HG02840 (cell line): ENCODE results near the gene SART1.
"Not testable (repeated sequence)": the region's sequence is repeated elsewhere in the genome, so short reads cannot be mapped to it uniquely, and the experiment has no call there.

Experiments used
- ATAC-seq: cut with Tn5 transposase; IDR thresholded peaks from one replicate; pipeline ENCODE4 v1.9.1; 2021; ENCODE audit warnings: mild to moderate bottlenecking, moderate library complexity, moderate number of reproducible peaks; ENCODE audit not compliant: unreplicated experiment, low FRiP score

The SART1 gene

DNA sequence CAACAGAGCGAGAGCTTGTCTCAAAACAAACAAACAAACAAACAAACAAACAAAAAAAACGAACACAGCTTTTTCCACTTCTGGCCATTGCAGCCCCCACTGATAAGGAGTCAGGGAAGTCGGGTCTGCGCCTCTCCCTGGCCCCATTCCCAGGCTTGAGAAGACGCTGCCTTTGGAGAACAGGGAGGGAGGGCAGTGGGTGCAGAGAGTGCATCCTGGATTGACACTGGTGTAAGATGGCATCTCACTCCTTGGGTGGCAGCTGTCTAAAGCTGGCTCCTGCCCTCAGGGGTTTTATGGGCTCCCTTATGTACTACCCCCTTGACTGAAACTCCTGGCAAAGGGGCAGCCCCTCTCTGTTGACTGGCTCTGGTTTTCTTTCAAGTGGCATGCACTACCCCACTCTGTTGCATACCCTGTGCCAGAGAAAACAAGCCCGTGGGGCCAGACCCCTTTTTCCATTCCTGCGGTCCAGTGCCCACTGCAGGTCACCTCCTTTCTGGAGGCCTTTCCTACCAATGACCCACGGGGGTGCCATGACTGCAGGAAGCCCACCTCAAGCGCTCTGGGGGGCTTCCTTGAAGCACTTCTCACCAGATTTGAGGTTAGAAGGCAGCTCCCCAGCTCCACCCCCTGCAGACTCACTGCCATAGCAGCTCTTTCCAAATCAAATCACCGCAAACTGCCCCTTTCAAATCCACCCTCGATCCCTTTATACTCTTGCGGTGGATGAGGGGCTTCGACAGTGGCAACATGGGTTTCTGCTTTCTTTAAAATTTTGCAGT lies 29.6 kb upstream of the SART1 start:
- ATAC-seq, result no peak

DNA sequence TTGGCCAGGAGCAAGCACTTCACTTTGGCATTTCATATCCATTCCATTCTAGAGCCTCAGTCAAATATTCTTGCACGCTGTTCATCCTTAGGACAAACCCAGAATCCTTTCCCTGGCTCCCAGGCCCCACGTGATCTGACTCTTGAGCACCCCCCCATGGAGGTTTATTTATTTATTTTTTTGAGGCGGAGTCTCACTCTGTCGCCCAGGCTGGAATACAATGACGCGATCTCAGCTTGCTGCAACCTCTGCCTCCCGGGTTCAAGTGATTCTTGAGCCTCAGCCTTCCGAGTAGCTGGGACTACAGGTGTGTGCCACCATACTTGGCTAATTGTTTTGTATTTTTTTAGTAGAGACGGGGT lies 29.0 kb upstream of the SART1 start:
- ATAC-seq, result no peak

DNA sequence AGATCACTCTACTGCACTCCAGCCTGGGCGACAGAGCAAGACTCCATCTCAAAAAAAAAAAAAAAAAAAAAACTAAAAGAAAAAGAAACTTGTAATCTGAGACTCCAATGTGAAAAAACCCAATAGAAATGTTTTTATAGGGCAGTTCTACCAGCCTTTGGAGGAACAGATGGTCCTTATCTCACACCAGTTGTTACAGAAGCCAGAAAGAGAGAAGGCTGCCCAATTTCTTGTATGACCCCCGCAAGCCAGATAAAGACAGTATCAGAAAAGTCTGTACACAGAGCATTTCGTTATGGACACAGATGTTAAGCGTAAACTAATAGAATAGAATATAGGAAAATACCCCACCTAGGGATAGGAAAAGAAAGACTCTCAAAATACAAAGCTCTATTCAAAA lies 27.5 kb upstream of the SART1 start:
- ATAC-seq, result no peak

DNA sequence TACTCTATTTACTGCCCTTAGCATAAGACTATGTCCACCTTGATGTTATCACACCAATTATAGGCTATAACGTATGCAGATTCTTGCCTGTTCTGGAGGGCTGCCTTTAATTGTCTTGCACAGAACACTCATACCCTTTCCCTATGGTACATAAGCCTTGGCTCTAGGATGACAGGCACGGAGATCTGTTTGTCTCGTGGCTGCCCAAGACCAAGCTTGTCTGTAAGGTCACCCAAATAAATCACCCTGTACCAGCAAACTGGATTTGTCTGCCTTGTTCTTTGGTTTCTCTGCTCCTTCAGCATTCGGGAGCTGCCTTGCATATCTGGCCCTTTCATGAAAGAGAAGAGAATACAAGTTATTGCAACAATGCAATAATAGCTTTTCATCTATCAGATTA lies 23.8 kb upstream of the SART1 start:
- ATAC-seq, result no peak

DNA sequence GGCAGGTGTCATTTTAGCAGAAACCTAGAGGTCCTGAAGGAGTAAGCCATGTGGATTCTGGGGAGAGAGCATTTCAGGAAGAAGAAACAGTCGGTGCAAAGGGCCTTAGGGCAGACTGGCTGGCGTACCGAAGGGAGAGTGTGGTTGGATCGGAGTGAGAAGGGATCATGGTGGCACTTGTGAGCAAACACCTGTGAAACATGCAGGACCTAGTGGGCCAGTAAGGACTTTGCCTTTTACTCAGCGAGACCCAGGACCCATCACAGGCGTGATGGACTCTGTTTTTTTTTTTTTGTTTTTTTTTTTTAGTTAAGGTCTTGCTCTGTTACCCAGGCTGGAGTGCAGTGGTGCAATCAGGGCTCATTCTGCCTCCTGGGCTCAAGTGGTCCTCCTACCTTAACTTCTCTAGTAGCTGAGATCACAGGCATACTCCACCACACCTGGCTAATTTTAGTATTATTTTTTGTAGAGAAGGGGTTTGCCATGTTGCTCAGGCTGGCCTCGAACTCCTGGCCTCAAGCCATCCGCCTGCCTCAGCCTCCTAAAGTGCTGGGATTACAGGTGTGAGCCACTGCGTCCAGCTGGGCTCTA lies 19.7 kb upstream of the SART1 start:
- no peak for ATAC-seq

DNA sequence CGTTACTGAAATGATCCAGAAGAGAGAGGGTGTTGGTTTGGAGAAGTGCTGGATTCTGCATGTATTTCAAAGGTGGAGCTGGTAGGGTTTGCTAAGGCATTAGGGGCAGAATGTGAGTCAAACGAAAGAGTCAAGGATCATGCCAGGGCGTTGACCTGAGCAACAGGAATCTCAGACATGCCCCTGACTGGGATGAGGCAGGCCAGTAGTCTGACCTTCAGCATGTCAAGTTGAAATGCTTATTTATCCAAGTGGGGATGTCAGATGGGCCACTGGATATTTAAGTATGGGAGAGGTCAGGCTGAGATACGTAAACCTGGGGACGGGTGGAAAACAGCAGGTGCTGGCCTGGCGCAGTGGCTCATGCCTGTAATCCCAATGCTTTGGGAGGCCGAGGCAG lies 19.0 kb upstream of the SART1 start:
- ATAC-seq, result no peak

DNA sequence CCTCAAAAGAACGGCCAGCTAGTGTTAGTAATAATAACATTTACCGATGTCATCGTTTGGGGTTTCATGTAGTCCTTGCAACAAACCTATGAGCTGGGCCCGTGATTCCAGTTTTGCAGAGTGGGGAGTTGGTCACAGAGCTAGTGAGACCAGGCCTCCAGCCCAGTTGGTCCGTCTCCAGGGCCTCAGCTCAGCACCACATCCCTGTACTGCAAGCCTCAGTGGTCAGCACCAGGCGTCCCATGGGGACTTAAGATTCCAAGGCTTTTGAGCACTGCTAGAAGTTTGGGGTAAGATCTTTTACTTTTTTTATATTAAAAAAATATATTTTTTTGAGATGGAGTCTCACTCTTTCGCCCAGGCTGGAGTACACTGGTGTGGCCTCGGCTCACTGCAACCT lies 17.3 kb upstream of the SART1 start:
- no peak for ATAC-seq

DNA sequence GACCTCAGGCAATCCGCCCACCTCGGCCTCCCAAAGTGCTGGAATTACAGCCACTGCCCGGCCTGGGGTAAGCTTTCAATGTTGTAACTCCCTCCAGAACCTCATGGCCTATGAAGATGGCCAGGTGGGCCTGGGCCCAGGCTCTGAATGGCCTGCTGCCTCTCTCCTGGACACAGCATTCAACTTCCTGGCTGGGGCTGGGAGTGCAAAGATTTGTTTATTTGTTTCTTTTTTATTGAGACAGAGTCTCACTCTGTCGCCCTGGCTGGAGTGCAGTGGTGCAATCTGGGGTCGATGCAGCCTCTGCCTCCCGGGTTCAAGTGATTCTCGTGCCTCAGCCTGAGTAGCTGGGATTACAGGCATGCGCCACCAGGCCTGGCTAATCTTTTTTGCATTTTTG lies 16.8 kb upstream of the SART1 start:
- no peak for ATAC-seq

DNA sequence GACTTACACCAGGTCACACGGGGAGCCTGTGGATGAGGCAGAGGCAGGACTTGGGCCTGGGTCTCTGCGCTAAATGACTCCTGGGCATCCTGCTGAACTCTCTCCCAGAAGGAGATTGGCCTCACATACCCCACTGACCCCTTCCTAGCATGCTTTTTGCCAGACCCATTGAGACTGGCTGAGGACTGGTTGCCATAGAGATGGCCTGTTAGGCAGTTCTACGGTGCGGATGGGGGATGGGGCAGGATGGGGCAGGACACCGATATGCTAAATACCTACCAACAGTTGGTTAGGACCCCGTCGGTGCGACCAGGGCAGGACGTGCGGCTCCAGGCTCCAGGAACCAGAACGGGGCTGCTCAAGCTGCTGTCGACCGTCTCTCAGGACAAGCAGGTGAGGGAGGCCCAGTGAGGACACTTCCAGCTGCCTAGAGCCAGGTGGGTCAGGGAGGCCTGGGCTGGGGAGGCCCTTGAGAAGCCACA lies 16.1 kb upstream of the SART1 start, which contains the start of gene TSGA10IP:
Gene TSGA10IP (plus strand): TSS at position 51 of the 482 bp plus-strand sequence. CDS start 196 bp downstream, at position 247.
- no peak for ATAC-seq

DNA sequence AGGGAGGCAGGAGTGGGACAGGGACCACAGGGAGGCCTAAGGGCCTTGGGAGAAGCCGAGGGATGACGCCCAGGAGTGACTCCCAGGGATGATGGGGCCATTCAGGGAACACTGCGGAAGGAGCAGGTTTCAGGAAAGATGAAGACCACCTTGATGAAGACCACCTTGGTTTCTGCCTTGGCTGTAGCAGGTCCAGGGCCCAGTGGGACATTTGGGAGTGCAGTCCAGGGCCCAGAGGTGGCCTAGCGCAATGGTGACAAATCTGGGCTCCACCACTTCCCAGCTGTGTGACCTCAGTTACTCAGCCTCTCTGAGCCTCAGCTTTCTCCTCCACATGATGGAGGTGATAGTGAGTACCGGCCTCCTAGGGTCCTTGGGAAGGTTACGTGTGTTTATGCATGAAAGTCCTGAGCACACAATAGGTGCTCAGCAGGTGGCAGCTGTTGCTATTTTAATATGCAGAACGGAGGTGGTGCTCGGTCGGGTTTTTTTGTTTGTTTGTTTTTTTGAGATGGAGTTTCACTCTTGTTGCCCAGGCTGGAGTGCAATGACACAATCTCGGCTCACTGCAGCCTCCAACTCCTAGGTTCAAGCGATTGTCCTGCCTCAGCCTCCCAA lies 15.5 kb upstream of the SART1 start:
- ATAC-seq, result no peak

DNA sequence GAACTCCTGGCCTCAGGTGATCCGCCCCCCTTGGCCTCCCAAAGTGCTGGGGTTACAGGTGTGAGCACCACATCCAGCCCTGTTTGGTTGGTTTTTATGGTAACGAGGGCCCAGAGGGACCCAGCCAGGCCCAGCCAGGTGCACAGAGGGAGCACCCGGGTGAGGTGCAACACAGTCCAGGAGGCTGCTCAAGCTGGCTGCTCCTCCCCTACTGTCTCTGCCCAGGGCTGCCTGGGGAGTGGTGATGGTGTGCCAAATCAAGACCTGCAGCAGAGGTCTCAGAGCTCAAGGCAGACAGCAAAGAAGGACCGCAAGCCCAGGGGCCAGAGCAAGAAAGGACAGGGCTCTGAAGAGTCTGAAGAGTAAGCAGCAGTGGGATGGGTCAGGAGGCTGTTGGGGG lies 14.9 kb upstream of the SART1 start:
- no peak for ATAC-seq

DNA sequence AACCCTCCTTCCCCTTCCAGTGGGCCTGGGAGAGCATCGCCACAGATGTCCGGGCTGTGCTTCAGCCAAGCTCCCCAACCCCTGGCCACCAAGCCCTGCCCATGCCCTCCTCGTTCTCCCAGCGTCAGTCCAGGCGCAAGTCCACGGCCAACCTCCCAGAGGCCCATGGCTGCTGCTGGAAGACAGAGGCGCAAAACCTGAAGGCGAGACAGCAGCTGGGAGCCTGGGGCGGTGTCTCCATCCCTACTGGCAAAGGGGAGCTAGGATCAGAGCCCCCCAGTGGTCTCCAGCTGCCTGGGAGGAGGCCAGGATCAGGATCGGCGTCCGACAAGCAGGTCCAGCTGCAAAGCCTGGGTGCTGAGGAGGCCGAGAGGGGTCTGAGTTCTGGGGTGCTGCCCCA lies 14.4 kb upstream of the SART1 start:
- ATAC-seq, result no peak

DNA sequence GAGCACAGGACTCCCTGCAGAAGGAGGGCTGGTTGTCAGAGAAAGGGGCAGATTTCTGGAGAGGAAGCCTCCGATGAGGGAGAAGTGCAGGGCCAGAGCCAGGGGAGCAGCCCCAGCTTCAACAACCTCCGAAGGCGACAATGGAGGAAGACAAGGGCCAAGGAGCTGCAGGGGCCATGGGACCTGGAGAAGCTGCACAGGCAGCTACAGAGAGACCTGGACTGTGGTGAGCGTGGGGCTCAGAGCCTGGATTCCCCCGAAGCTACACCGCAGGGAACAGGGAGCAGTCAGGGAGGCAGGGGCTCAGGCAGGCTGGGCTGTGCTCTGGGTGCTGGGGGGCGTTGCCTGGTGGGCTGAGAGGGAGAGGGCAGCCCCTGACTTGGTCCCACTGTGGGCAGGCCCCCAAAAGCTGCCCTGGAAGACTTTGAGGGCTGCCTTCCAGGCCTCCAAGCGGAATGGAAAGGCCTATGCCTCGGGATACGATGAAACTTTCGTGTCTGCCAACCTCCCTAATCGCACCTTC lies 13.9 kb upstream of the SART1 start:
- no peak for ATAC-seq

DNA sequence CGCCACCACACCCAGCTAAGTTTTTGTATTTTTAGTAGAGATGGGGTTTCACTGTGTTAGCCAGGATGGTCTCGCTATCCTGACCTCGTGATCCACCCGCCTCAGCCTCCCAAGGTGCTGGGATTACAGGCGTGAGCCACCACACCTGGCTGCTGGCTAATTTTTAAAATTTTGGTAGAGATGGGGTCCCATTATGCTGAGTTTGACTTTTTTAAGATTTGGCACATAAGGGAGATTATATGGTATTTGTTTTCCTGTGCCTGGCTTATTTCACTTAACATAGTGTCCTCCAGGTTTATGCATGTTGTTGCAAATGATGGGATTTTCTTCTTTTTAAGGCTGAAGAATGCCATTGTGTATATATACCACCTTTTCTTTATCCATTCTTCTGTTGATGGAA lies 10.8 kb upstream of the SART1 start:
- not testable (repeated sequence) for ATAC-seq

DNA sequence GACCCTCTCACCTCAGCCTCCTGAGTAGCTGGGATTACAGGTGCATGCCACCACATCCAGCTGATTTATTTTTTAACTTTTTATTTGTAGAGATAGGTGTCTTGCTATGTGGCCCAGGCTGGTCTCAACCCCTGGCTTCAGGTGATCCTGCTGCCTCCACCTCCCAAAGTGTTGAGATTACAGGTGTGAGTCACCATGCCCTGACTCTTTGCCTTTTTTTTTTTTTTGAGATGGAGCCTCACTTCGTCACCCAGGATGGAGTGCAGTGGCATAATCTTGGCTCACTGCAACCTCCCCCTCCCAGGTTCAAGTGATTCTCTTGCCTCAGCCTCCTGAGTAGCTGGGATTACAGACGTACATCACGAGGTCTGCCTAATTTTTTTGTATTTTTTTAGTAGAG lies 9.9 kb upstream of the SART1 start:
- ATAC-seq, result not testable (repeated sequence)

DNA sequence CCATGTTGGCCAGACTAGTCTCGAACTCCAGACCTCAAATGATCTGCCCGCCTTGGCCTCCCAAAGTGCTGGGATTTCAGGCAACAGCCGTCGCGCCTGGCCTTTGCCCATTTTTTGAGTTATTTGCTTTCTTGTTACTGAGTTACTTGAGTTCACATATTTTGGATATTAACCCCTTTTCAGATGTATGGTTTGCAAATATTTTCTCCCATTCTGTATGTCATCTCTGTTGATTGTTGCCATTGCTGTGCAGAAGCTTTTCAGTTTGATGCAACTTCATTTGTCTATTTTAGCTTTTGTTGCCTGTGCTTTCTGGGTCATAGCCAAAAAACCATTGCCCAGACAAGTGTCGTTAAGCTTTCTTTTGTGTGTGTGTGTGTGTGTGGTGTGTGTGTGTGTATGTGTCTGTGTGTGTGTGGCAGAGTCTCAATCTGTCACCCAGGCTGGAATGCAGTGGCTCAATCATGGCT lies 9.4 kb upstream of the SART1 start:
- no peak for ATAC-seq

DNA sequence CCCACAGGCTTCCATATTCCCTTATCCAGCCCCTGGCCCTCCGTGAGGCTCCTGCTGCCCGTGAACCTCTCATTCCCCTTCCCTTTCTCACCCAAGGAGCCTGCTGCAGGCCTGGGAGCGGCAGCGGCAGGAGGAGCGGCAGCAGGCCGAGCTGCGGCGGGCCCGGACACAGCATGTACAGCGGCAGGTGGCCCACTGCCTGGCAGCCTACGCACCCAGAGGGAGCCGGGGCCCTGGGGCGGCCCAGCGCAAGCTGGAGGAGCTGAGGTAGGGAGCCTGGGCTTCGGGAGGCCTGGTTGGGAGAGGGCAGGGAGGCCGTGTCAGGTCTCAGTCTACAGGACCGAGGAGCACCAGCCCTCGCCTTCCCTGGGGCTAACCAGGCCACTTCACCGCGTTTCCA lies 8.1 kb upstream of the SART1 start:
- no peak for ATAC-seq

DNA sequence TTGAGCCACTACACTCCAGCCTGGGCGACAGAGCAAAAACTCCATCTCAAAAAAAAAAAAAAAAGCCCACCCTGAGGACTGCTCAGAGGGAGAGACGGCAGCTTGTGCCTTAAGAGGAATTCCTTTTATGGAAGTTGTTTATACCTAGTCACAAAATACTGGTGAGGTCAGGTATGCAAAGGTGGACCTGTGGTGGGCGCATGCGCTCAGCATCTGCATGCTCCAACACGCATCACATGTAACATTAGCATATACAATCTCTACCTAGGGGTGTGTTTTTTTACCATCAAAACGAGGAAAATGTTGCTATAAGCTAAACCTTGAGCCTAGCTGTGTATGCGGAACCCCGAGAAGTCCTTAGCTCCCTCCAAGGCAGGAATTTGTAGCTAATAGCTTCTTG lies 6.8 kb upstream of the SART1 start:
- ATAC-seq, result no peak

DNA sequence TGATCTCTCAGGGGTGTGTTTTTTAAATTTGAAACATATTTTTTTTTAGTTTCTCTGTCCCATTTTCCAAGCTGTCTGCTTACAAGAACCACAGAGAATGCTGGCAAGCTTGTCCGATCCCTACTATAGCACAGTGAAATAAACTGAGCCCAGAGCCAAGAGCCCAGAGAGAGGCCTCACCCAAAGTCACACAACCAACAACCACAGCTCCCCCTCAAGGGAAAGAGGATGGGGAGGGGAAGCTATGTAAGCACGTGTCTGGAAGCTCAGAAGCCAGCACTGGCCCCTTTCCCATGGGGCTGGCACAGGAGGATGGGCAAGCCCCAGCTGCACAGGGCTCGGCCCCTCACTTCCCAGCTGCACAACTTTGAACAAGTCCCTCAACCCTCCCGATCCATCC lies 3.2 kb upstream of the SART1 start:
- ATAC-seq, result no peak

DNA sequence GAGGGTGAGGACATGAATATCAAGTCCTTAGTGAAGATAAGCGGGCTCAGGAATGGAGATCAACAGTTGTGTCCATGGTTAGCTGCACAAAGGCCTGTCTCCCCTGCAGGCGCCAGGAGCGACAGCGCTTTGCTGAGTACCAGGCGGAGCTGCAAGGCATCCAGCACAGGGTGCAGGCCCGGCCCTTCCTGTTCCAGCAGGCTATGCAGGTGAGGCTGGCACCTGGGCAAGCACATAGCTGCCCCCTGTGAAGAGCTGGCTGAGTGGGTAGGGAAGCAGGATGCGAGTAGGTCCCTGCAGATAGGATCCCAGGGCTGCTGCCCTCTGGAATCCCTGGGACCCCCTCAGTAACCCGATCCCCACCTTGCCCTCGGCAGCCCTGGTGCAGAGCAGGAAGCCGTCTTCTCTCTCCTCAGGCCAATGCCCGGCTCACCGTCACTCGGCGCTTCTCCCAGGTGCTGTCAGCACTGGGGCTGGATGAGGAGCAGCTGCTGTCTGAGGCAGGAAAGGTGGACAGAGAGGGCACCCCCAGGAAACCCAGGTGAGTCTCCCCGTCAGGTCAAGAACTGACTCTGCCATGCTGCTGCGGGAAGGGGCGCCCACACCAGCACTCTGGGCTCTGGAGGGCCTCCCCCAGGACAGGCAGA lies 2.6 kb upstream of the SART1 start:
- no peak for ATAC-seq

DNA sequence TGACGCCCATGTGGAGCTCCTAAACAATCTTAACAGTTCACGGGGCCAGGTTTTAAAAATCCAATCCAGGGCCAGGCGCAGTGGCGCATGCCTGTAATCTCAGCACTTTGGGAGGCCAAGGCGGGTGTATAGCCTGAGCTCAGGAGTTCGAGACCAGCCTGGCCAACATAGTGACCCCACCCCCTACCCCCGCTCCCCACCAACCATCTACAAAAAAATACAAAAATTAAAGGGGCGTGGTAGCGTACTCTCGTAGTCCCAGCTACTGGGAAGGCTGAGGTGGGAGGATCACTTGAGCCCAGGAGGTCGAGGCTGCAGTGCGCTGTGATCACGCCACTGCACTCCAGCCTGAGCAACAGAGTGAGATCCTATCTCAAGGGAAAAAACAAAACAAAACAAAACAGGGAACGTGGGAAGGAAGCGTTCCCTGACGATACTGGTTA lies 689 bp upstream of the SART1 start:
- no peak for ATAC-seq
